Esophagus squamous epithelium (tissue), 4 donors: ENCODE measurements around the gene TLR4.
A peak's percentile ranks its signal among the peaks of the same experiment; 100 is the strongest.

Source experiments
- POLR2A ChIP-seq, 4 donors: fragments of 450-650 bp; IDR thresholded peaks; one replicate each; pipeline ENCODE4 v1.6.1; 2017; ENCODE audit warnings: antibody characterized with exemption in 4 of 4, mild to moderate bottlenecking in 4 of 4, moderate library complexity in 3 of 4
- TF ChIP-seq, protein P1 (sequence below), 6 experiments: fragments of 450-650 bp in 4 of 6; fragments of 200-600 bp in 2 of 6; sonication (generic) in 2 of 6; IDR thresholded peaks; one replicate each; pipeline ENCODE4 v1.5.1; 2016 to 2019; ENCODE audit warnings: antibody characterized with exemption in 6 of 6, mild to moderate bottlenecking in 4 of 6, moderate library complexity in 4 of 6

DNA sequence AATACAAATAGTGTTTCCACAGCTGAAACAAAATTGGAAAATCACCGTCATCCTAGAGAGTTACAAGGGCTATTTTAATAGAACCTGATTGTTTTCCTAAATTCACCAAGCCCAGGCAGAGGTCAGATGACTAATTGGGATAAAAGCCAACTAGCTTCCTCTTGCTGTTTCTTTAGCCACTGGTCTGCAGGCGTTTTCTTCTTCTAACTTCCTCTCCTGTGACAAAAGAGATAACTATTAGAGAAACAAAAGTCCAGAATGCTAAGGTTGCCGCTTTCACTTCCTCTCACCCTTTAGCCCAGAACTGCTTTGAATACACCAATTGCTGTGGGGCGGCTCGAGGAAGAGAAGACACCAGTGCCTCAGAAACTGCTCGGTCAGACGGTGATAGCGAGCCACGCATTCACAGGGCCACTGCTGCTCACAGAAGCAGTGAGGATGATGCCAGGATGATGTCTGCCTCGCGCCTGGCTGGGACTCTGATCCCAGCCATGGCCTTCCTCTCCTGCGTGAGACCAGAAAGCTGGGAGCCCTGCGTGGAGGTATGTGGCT is at the start of gene TLR4:
- peak in 2 of 4 donors; percentile 59 to 71 for TF ChIP-seq POLR2A (IDR thresholded peaks at IDR 0.05)
- TF ChIP-seq, protein P1, sequence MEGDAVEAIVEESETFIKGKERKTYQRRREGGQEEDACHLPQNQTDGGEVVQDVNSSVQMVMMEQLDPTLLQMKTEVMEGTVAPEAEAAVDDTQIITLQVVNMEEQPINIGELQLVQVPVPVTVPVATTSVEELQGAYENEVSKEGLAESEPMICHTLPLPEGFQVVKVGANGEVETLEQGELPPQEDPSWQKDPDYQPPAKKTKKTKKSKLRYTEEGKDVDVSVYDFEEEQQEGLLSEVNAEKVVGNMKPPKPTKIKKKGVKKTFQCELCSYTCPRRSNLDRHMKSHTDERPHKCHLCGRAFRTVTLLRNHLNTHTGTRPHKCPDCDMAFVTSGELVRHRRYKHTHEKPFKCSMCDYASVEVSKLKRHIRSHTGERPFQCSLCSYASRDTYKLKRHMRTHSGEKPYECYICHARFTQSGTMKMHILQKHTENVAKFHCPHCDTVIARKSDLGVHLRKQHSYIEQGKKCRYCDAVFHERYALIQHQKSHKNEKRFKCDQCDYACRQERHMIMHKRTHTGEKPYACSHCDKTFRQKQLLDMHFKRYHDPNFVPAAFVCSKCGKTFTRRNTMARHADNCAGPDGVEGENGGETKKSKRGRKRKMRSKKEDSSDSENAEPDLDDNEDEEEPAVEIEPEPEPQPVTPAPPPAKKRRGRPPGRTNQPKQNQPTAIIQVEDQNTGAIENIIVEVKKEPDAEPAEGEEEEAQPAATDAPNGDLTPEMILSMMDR (IDR thresholded peaks at IDR 0.05), result no peak
